ENCODE results near the gene CNTNAP5. TPM values are rescaled to one million over a fixed set of nuclear protein-coding genes. Genes with fewer than 3 reads are reported as not detected.

Gene CNTNAP5
- total and polyA plus RNA-seq, 2 of the 4 experiments (the other 2 are of a cell fraction) = not detected

- TF ChIP-seq SMC3 (IDR thresholded peaks at IDR 0.05; ENCODE audit: low read depth, low read length) (no peak), BHLHE40 (IDR thresholded peaks at IDR 0.05; ENCODE audit: low read depth, low read length) (no peak), RFX5 (IDR thresholded peaks at IDR 0.05; ENCODE audit: low read depth, low read length) (no peak), RCOR1 (IDR thresholded peaks at IDR 0.05; ENCODE audit: insufficient replicate concordance, low read length) (no peak), MAZ (IDR thresholded peaks at IDR 0.05; ENCODE audit: borderline replicate concordance, low read depth, low read length) (no peak), NFE2L2 (IDR thresholded peaks at IDR 0.05; ENCODE audit: low read depth, low read length) (no peak), MAFK (IDR thresholded peaks at IDR 0.05; ENCODE audit: low read depth, low read length) (no peak)
- Histone ChIP-seq H2BK20ac (ENCODE audit: low read depth, low read length) (no peak overlapping the region), H4K5ac (ENCODE audit: low read depth, low read length) (no peak overlapping the region), H2AFZ (replicated peaks; ENCODE audit: low read length, poor library complexity) (no peak overlapping the region), H3K36me3 (ENCODE audit: control insufficient read depth, insufficient read depth, low read length) (no peaks in the 10 kb centered on the region), H4K91ac (ENCODE audit: insufficient read depth, low read depth, low read length) (no peak overlapping the region), H3K56ac (ENCODE audit: extremely low read depth, insufficient read depth, low read length) (no peak overlapping the region), H3K27me3 (ENCODE audit: control insufficient read depth, insufficient read depth, low read length) (no peaks in the 10 kb centered on the region), H3K9ac (ENCODE audit: low read depth, low read length) (no peak overlapping the region), H3K4me2 (ENCODE audit: low read depth, low read length) (no peak overlapping the region), H3K14ac (replicated peaks; ENCODE audit: low read depth, low read length) (no peak overlapping the region), H3K27ac (ENCODE audit: insufficient read depth, low read length) (no peak overlapping the region), H2AK5ac (ENCODE audit: low read depth, low read length) (no peak overlapping the region), H3K18ac (ENCODE audit: low read depth, low read length) (no peak overlapping the region), H4K20me1 (ENCODE audit: insufficient read depth, low read length) (no peaks in the 10 kb centered on the region), H3K4me1 (ENCODE audit: control insufficient read depth, insufficient read depth, low read length) (no peaks in the 10 kb centered on the region), H3K4ac (ENCODE audit: low read depth, low read length) (no peak overlapping the region), H2BK5ac (ENCODE audit: low read depth, low read length, poor library complexity, severe bottlenecking) (no peak overlapping the region), H2BK120ac (ENCODE audit: low read depth, low read length) (no peak overlapping the region), H3K4me3 (ENCODE audit: insufficient read depth, low read depth, low read length) (no peak overlapping the region), H3K23ac (ENCODE audit: low read depth, low read length) (no peak overlapping the region), H3K9me3 (ENCODE audit: control insufficient read depth, insufficient read depth, low read length) (no peaks in the 10 kb centered on the region), H2AK9ac (replicated peaks; ENCODE audit: low read depth, low read length, poor library complexity) (no peak overlapping the region), H3K9me1 (ENCODE audit: insufficient read depth, low read length) (no peaks in the 10 kb centered on the region; the same call in 1 of the 2 replicates), H3K79me1 (ENCODE audit: low read depth in 1 of 2, low read length in 2 of 2) (no peaks in the 10 kb centered on the region), H4K8ac (ENCODE audit: low read depth in 2 of 2, low read length in 2 of 2) (no peak overlapping the region), H2BK15ac (ENCODE audit: low read depth, low read length) (no peak overlapping the region)
- POLR2A ChIA-PET (ENCODE audit: unreplicated experiment) = no interaction called here
- no TSS peak for BruUV-seq (replicated peaks)
- intact Hi-C loops (cut with micrococcal nuclease) = no loop called here
- DNase-seq (no peak), ATAC-seq (ENCODE audit: low read depth) (no peak)
- in situ Hi-C loops (cut with MboI; ENCODE audit: low sequenced_read_pairs) = no loop called here
- CTCF ChIA-PET = no interaction called here
- dilution Hi-C loops (cut with HindIII; ENCODE audit: low sequenced_read_pairs, unreplicated experiment) = no loop called here
- WGBS, 2 experiments (ENCODE audit: extremely low coverage in 2 of 2, insufficient read length in 1 of 2) = no CpG with 5 or more reads among the region's 4 CpGs
Observed at GRCh38 chr2:124756048-124756447, 731.0 kb downstream of the CNTNAP5 start.

Data from IMR-90 (cell line).